Heart left ventricle (tissue), 13 donors: ENCODE results near the gene SMCO3.

Experiments
- POLR2A ChIP-seq, 2 donors: fragments of 450-650 bp; IDR thresholded peaks; one replicate each; pipeline ENCODE4 v1.6.1; 2017; ENCODE audit warnings: antibody characterized with exemption in 2 of 2, mild to moderate bottlenecking in 2 of 2, moderate library complexity in 2 of 2
- TF ChIP-seq, protein P1 (sequence below), 12 donors: fragments of 200-600 bp; sonication (generic) in 4 of 12; IDR thresholded peaks; one replicate each; pipeline versions ENCODE4 v1.5.0 to v1.8.0; 2018 to 2022; ENCODE audit warnings: antibody characterized with exemption in 12 of 12, mild to moderate bottlenecking in 5 of 12
- donor health status: ischemic (EF 13 %, LVEDD 7.1; RV severe dilation, severe dysfunction).
- donor health status: DM: no; HTN: yes; CAD: no.
- donor health status: DM: no; HTN: no; CAD: no.
- donor health status: ischemic (EF 25% LVEDD 6.9; RV normal size, moderate dysfunction).
- donor health status: ischemic (EF 25% LVEDD 5.7; RV mildly dilated, moderate dysfunction).
- donor health status: ischemic (EF 35%, LVEDD 5.7; RV mildly dilated, moderate dysfunction).
- donor health status: nonischemic (EF 11% LVEDD 7.7; RV severe dilation, severe dysfunction).
- donor health status: DM: yes; HTN: yes; CAD: no.
- donor health status: PGD.
- donor health status: ischemic (EF 29% LVEDD 5.4; RV normal size, mild dysfunction).
- donor health status: nonischemic (EF 23%, LVEDD 6.1; RV moderate dilation, normal function).

DNA sequence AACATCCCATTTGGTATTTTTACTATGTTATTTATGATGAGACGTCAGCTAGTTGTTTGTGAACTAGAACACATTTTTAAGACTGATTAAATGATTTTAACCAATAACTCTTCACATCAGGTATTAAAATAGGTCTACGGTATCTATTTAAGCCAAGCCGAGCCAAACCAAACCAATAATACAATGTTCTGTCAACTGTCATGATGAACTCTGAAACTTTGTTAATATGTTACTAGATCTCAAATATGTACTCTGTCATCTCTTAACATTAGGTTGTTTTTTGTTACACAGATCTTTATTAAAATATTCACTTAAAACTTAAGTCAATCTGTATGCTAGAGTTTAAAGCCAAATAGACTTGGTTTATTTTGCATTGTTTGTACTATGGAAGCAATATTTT, 28.3 kb upstream of the SMCO3 start:
- TF ChIP-seq, protein P1, sequence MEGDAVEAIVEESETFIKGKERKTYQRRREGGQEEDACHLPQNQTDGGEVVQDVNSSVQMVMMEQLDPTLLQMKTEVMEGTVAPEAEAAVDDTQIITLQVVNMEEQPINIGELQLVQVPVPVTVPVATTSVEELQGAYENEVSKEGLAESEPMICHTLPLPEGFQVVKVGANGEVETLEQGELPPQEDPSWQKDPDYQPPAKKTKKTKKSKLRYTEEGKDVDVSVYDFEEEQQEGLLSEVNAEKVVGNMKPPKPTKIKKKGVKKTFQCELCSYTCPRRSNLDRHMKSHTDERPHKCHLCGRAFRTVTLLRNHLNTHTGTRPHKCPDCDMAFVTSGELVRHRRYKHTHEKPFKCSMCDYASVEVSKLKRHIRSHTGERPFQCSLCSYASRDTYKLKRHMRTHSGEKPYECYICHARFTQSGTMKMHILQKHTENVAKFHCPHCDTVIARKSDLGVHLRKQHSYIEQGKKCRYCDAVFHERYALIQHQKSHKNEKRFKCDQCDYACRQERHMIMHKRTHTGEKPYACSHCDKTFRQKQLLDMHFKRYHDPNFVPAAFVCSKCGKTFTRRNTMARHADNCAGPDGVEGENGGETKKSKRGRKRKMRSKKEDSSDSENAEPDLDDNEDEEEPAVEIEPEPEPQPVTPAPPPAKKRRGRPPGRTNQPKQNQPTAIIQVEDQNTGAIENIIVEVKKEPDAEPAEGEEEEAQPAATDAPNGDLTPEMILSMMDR (IDR thresholded peaks at IDR 0.05): no peak
- TF ChIP-seq POLR2A (IDR thresholded peaks at IDR 0.05): no peak
